ENCODE results near the gene ASCL1. TPM values are rescaled to one million over a fixed set of nuclear protein-coding genes. Genes with fewer than 3 reads are reported as not detected.
A peak's percentile ranks its signal among the peaks of the same experiment; 100 is the strongest.

ASCL1 gene
- total RNA-seq, 1 donor from 2014 or later: 0.21 TPM

DNA sequence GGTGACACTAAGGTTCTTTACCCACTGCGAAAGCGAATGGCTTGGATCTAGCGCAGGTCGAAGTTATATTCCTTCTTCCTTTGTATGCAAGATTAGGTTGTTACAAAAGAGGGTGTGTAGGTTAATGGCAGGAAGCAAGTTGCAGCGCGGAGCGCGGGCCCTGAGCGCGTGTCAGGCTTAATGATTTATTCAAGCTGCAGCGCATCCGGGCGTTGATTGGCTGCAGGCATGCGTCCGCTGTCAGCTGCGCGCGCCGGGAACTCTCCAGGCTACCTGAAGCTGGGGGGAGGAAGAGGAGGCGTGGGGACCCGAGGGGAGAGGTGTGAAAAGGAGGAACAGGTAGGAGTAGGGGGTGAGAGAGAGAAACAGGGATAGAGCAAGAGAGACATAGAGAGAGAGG lies 7.4 kb downstream of the ASCL1 start:
- Mint-ChIP-seq H3K4me3 (peak overlapping the region; percentile 83), H3K27ac (no peak overlapping the region), H3K36me3 (peaks cover 4% of the 10 kb centered on the region), H3K9me3 (peaks cover 14% of the 10 kb centered on the region), H3K27me3 (ENCODE audit: insufficient read depth, low read depth) (peaks cover 61% of the 10 kb centered on the region), H3K4me1 (peaks cover 62% of the 10 kb centered on the region)
- Histone ChIP-seq H3K4me1 (peaks cover 34% of the 10 kb centered on the region), H3K4me3 (peak overlapping the region; percentile 38), H3K9me3 (ENCODE audit: low read depth) (peaks cover 12% of the 10 kb centered on the region), H3K36me3 (no peaks in the 10 kb centered on the region), H3K4me2 (peak overlapping the region; percentile 80), H3K27me3 (peaks cover 100% of the 10 kb centered on the region), H3K27ac (no peak overlapping the region), H3F3A (ENCODE audit: low read depth) (peaks cover 28% of the 10 kb centered on the region), H4K20me1 (ENCODE audit: low read depth) (peaks cover 48% of the 10 kb centered on the region), H2AFZ (replicated peaks) (no peak overlapping the region), H3K79me2 (ENCODE audit: low read depth) (no peaks in the 10 kb centered on the region), H3K9ac (no peak overlapping the region)
- TF ChIP-seq, protein P1, sequence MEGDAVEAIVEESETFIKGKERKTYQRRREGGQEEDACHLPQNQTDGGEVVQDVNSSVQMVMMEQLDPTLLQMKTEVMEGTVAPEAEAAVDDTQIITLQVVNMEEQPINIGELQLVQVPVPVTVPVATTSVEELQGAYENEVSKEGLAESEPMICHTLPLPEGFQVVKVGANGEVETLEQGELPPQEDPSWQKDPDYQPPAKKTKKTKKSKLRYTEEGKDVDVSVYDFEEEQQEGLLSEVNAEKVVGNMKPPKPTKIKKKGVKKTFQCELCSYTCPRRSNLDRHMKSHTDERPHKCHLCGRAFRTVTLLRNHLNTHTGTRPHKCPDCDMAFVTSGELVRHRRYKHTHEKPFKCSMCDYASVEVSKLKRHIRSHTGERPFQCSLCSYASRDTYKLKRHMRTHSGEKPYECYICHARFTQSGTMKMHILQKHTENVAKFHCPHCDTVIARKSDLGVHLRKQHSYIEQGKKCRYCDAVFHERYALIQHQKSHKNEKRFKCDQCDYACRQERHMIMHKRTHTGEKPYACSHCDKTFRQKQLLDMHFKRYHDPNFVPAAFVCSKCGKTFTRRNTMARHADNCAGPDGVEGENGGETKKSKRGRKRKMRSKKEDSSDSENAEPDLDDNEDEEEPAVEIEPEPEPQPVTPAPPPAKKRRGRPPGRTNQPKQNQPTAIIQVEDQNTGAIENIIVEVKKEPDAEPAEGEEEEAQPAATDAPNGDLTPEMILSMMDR (IDR thresholded peaks at IDR 0.05): no peak
- peak; percentile 20 for TF ChIP-seq EZH2phosphoT487 (IDR thresholded peaks at IDR 0.05)
- TF ChIP-seq EZH2 (IDR thresholded peaks at IDR 0.05): peak; percentile 60
- peak; percentile 80 for DNase-seq (ENCODE audit: low spot score)

- Mint-ChIP-seq H3K9me3 (peaks cover 14% of the 10 kb centered on the region), H3K4me1 (peaks cover 66% of the 10 kb centered on the region), H3K36me3 (peaks cover 4% of the 10 kb centered on the region), H3K27me3 (ENCODE audit: insufficient read depth, low read depth) (peaks cover 59% of the 10 kb centered on the region), H3K27ac (no peak overlapping the region), H3K4me3 (peak overlapping the region; percentile 83)
- TF ChIP-seq EZH2 (IDR thresholded peaks at IDR 0.05) (peak; percentile 66), EZH2phosphoT487 (IDR thresholded peaks at IDR 0.05) (peak; percentile 56)
- TF ChIP-seq, protein P1 (IDR thresholded peaks at IDR 0.05): no peak
- Histone ChIP-seq H3K36me3 (no peaks in the 10 kb centered on the region), H4K20me1 (ENCODE audit: low read depth) (peaks cover 41% of the 10 kb centered on the region), H3K4me1 (peaks cover 37% of the 10 kb centered on the region), H2AFZ (replicated peaks) (no peak overlapping the region), H3F3A (ENCODE audit: low read depth) (peaks cover 28% of the 10 kb centered on the region), H3K79me2 (ENCODE audit: low read depth) (no peaks in the 10 kb centered on the region), H3K4me3 (peak overlapping the region; percentile 38), H3K9me3 (ENCODE audit: low read depth) (peaks cover 12% of the 10 kb centered on the region), H3K9ac (no peak overlapping the region), H3K27ac (no peak overlapping the region), H3K27me3 (peaks cover 100% of the 10 kb centered on the region), H3K4me2 (peak overlapping the region; percentile 80)
- peak; percentile 48 for DNase-seq (ENCODE audit: low spot score)
Measured at GRCh38 chr12:102965281-102966155, 8.0 kb downstream of the ASCL1 start.

GRCh38 chr12:102966200-102966863 lies 8.9 kb downstream of the ASCL1 start:
- H3K36me3 Mint-ChIP-seq: peaks cover 4% of the 10 kb centered on the region
- peak; percentile 31 for DNase-seq (ENCODE audit: low spot score)

More at GRCh38 chr12:102966200-102966863, 8.9 kb downstream of the ASCL1 start:
- no peaks in the 10 kb centered on the region for H3K36me3 ChIP-seq
- no peak overlapping the region for H3K27ac ChIP-seq
- H3K9me3 ChIP-seq (ENCODE audit: low read depth): peaks cover 12% of the 10 kb centered on the region
- Mint-ChIP-seq H3K27ac (no peak overlapping the region), H3K4me3 (peak overlapping the region; percentile 83), H3K9me3 (peaks cover 14% of the 10 kb centered on the region), H3K4me1 (peaks cover 68% of the 10 kb centered on the region), H3K27me3 (ENCODE audit: insufficient read depth, low read depth) (peaks cover 52% of the 10 kb centered on the region)
- no peak overlapping the region for H3K9ac ChIP-seq
- H4K20me1 ChIP-seq (ENCODE audit: low read depth): peaks cover 33% of the 10 kb centered on the region
- H2AFZ ChIP-seq (replicated peaks): no peak overlapping the region
- peaks cover 24% of the 10 kb centered on the region for H3F3A ChIP-seq (ENCODE audit: low read depth)
- H3K79me2 ChIP-seq (ENCODE audit: low read depth): no peaks in the 10 kb centered on the region
- peak overlapping the region; percentile 80 for H3K4me2 ChIP-seq
- TF ChIP-seq EZH2phosphoT487 (IDR thresholded peaks at IDR 0.05) (no peak), EZH2 (IDR thresholded peaks at IDR 0.05) (no peak)
- TF ChIP-seq, protein P1 (IDR thresholded peaks at IDR 0.05): no peak
- H3K27me3 ChIP-seq: peaks cover 100% of the 10 kb centered on the region
- H3K4me1 ChIP-seq: peaks cover 34% of the 10 kb centered on the region
- no peak overlapping the region for H3K4me3 ChIP-seq

Measured in neural progenitor cell (in vitro differentiated cells).